GM10248 (cell line): ENCODE results near the gene PANK2.
"Not testable (repeated sequence)": the region's sequence is repeated elsewhere in the genome, so short reads cannot be mapped to it uniquely, and the experiment has no call there.

Experiments
- CTCF ChIA-PET: fragments of 300-600 bp; sonication (Branson Sonifier 250); formaldehyde crosslinking; extraction: SDS; loops from one replicate; lab custom pipeline; 2021; ENCODE audit warnings: antibody characterized with exemption; lab: Yijun Ruan, JAX
- POLR2A ChIA-PET: fragments of 350-650 bp; sonication (Branson Sonifier 250); formaldehyde crosslinking; extraction: SDS; loops from one replicate; lab custom pipeline; 2020; ENCODE audit warnings: antibody characterized with exemption; lab: Yijun Ruan, JAX
- DNase-seq: peaks from one replicate; pipeline ENCODE4 v3.0.0; 2012; ENCODE audit errors: extremely low spot score
- TF ChIP-seq, protein P1 (sequence below): IDR thresholded peaks from 2 replicates; pipeline ENCODE4 v1.5.1; 2012; ENCODE audit warnings: mild to moderate bottlenecking, low read depth; ENCODE audit errors: extremely low read depth, missing control alignments, control extremely low read depth

The PANK2 gene

DNA sequence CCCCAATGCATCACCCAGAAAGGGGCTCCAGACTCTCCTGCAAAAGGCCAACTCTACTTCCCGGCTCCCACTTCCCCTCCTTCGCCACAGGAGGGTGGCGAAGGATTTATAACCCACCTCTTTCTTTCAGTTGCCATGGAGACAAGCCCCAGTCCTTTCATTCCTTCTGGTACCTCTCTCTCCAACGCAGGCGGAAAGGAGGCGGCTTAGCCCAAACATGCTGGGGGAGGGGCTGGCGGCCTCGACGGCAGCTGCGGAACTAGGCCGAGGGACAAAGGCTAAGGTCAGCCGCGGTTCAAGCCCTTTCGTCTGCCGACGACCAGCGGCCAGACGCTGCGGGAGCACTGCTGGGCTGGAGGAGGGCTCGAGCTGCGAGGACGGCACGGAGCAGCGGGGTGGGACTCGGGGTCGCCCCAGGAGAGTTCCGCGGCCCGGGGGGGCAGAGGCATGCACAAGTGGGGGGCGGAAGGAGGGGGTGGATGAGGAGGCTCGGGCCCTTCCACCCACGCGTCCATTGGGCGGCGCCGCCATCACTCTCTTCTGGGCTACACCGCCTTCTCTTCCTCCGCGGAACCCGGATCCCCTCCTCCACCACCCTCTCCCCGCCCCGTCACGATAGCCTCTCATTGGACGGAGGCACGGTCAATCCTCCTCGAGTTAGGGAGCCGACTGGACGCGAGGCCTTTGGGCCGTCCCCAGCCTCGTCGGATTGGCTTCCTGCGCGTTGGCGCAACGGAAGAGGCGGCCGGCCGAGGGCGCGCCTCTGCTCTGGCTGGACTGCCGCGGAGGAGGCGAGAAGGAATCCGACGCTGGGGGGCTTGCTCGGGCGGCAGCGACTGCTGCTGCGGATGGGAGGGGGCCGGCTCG lies at the start of gene PANK2:
Gene PANK2, plus strand, starts transcription at position 766 of the 867 bp plus-strand sequence.
- DNase-seq, result peak; percentile 99
- POLR2A ChIA-PET, result no interaction called here
- CTCF ChIA-PET, result interaction anchor here (1.3 to 3.3 kb wide), 3 partner anchors 13 to 196 kb away, joined by 6 to 14 read pairs (median 8); partner anchors contain the start of gene AP5S1
- TF ChIP-seq, protein P1, sequence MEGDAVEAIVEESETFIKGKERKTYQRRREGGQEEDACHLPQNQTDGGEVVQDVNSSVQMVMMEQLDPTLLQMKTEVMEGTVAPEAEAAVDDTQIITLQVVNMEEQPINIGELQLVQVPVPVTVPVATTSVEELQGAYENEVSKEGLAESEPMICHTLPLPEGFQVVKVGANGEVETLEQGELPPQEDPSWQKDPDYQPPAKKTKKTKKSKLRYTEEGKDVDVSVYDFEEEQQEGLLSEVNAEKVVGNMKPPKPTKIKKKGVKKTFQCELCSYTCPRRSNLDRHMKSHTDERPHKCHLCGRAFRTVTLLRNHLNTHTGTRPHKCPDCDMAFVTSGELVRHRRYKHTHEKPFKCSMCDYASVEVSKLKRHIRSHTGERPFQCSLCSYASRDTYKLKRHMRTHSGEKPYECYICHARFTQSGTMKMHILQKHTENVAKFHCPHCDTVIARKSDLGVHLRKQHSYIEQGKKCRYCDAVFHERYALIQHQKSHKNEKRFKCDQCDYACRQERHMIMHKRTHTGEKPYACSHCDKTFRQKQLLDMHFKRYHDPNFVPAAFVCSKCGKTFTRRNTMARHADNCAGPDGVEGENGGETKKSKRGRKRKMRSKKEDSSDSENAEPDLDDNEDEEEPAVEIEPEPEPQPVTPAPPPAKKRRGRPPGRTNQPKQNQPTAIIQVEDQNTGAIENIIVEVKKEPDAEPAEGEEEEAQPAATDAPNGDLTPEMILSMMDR, result peak; percentile 34

DNA sequence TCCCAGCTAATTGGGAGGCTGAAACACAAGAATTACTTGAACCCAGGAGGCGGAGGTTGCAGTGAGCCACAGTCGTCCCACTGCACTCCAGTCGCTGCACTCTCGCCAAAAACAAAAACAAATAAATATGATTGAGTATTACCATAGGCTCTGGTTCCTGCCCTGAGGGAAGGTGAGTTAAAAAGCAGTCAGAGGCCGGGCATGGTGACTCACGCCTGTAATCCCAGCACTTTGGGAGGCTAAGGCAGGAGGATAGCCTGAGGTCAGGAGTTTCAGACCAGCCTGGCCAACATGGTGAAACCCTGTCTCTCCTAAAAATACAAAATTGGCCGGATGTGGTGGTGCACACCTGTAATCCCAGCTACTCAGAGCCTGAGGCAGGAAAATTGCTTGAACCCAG lies 49.0 kb upstream of the PANK2 start:
- POLR2A ChIA-PET, result not testable (repeated sequence)

DNA sequence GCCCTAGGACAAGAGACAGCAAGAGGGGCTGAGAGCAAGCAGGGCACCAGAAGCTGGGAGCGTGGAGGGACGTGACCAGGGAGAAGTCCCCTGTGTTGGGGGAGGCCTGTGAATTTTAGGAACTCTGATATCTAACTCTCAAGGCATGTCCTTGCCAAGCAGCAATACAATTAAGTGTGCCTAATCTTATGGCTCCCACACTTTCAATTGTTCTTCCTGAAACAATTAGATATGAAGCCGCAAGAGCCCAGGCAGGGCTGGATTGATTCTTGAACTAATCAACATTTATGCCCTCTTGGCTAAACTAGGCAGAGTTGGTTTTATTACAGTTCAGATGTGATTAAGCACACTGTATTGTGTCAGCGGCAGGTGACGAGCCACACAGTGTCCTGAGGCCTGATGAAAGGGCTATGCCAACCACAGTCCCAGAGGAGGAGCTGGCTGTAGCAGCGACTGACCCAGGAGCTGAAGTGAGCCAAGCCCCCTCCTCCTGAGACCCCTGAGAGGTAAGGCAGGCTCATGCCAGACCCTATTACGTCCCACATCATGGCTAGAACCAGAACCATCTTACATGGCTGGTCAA lies 46.7 kb upstream of the PANK2 start:
- POLR2A ChIA-PET, result no interaction called here
- CTCF ChIA-PET, result interaction anchor here (1.2 to 1.8 kb wide), 4 partner anchors 13 to 229 kb away, joined by 3 to 7 read pairs (median 4); no protein-coding TSS in a partner anchor
- TF ChIP-seq, protein P1, result no peak
- DNase-seq, result peak; percentile 10

More for the DNA sequence above, 49.0 kb upstream of the PANK2 start:
- CTCF ChIA-PET, result interaction anchor here (0.6 to 2.2 kb wide), 3 partner anchors 10 to 72 kb away, joined by 3 to 8 read pairs (median 4); partner anchors contain the start of gene ADISSP
- DNase-seq, result not testable (repeated sequence)

DNA sequence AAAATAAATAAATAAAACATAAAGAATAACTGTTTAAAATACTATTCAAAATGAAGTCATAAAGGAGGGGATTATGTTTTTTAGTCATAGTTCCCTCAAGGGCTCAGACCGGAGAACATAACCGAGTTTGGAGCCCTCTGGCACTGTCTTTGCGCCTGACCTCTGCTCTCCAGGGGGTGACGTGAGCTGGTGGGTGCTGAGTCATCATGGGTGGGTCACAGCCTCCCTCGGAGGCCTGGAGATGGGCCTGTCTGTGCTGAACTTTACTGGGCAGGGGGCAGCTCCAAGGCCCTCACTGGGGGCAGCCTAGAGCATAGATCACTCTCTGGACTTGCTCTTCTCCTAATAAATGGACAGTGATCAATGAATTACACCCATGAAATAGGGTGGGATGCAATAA lies 45.7 kb upstream of the PANK2 start:
- DNase-seq, result peak; percentile 13
- CTCF ChIA-PET, result interaction anchor here (0.6 to 1.8 kb wide), 8 partner anchors 12 to 228 kb away, joined by 3 to 7 read pairs (median 3); partner anchors contain the start of gene AP5S1
- TF ChIP-seq, protein P1, result no peak
- POLR2A ChIA-PET, result no interaction called here

DNA sequence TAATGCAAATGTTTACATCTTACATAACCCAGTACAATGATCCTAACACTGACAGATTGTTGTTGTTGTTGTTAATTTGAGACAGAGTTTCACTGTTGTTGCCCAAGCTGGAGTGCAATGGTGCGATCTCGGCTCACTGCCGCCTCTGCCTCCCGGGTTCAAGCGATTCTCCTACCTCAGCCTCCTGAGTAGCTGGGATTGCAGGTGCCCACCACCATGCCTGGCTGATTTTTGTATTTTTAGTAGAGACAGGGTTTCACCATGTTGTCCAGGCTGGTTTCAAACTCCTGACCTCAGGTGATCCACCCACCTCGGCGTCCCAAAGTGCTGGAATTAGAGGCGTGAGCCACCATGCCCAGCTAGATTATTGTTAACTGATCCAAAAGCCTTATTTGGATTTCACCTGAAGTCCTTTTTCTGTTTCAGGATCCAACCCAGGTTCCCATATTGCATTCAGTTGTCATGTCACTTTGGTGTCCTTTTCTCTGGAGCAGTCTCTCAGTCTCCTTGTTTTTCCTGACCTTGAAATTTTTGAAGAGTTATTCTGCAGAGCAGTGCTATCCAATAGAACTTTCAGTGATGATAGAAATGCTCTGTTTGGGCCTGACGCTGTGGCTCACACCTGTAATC lies 45.1 kb upstream of the PANK2 start:
- POLR2A ChIA-PET, DNase-seq: not testable (repeated sequence)
- CTCF ChIA-PET, result interaction anchor here (1.0 to 2.1 kb wide), 7 partner anchors 11 to 116 kb away, joined by 3 to 11 read pairs (median 3); partner anchors contain the start of gene AP5S1

DNA sequence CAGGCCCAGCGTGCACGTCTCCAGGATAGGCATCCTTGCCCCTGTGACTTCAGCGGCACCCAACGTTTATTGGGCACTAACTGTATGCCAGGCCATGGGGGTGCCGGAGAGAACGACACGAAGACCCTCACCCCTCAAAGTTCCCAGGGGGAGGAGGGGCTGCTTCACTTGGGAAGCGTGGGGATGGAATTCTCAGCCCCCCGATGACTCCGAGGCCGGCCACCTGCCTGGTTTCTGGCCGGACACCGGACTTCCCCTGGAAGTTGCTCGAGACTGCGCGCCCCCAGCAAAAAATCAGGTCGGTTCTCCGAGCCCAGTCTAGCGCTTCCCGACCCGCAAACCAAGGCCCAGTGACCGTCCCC lies 42.8 kb upstream of the PANK2 start:
- ChIA-PET CTCF (no interaction called here), POLR2A (no interaction called here)

More for the DNA sequence above, 42.8 kb upstream of the PANK2 start:
- TF ChIP-seq, protein P1, result no peak
- no peak for DNase-seq
